ENCODE results near the gene THG1L.
A peak's percentile ranks its signal among the peaks of the same experiment; 100 is the strongest.

The THG1L gene

DNA sequence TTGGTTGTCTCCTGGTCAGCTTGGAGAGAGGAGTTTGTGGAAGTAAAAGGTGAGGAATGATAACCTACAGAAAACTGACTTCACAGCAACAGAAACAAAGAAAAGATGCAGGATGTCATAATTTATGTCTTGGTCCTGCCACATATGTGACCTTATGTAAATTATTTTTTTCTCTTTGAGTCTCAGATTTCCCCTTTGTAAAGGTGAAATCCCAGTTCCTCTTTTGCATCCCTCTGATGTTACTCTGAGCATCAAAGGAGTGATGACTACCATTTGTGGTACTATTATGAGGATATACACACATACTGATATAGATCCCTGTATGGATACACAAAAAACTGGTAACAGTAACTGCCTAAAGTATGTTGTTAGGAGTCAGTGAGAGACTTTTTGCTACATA lies 1.4 kb upstream of the THG1L start:
- DNase-seq = no peak

DNA sequence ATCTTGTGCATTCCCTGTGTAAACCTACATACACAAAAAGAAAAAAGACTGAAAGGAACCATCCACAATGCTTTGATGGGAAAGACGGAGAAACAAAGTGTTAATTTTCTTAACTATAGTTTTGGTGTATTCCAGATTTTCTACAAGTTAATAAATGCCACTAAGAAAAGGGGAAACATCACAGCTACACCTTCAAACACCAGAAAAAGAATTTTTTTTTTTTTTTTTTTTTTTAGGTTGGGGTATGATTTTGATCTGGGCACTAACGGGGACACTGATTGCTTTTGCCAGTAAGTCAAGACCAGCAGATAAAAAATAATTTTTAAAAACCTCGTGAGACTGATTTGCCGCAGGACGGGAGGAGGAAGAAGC lies 334 bp upstream of the THG1L start:
- DNase-seq = no peak

DNA sequence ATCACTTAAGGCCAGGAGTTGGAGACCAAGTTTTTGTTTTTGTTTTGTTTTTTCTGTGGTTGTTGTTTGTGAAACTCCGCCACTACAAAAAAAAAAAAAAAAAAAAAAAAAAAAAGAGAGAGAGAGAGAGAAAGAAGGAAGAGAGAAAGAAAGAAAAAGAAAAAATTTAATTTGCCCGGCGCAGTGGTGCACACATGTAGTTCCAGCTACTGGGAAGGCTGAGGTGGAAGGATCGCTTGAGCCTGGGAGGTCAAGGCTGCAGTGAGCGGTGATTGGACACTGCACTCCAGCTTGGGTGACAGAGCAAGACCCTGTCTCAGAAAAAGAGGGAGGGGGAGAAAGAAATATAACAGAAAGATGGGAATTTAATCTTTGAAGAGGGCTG lies 902 bp downstream of the THG1L start:
- DNase-seq = no peak

DNA sequence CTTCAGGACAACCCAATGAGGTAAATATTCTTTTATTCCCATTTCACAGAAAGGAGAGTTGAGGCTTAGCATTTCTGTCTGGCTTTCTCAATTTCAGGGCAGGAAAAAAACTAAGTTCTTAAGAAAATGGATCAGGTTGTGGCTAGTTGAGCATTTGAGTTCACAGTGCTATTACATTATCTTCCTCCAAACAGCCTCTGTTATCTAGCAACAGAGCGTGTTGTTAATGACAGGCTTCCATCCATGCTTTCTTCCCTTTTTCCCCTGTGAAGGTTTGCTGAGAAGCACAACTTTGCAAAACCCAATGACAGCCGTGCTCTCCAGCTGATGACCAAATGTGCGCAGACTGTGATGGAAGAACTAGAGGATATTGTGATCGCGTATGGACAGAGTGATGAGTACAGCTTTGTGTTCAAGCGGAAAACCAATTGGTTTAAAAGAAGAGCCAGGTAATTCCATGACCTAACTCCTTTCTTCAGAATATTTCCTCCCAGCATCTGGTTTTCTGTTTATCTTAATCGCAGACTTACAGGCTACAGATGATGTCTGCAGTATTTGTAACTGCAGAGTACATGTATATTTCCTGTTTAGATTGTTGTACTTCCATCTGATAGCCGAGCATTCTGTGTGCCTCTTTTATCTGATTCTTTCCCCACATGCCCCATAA lies 1.5 kb downstream of the THG1L start:
- DNase-seq = no peak

DNA sequence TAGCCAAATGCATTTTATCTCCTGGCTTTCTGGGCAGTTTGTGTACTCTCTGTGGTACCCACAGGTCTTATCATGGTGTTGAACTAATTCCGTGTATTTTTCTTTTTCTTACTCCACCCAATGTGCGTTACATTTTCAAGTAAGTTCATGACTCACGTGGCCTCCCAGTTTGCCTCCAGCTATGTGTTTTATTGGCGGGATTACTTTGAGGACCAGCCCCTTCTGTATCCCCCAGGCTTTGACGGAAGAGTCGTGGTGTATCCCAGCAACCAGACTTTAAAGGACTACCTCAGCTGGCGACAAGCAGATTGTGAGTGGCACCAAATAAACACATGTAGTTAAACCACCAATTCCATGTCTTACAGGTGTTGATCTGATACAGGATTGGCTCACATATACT lies 3.2 kb downstream of the THG1L start:
- DNase-seq = no peak

DNA sequence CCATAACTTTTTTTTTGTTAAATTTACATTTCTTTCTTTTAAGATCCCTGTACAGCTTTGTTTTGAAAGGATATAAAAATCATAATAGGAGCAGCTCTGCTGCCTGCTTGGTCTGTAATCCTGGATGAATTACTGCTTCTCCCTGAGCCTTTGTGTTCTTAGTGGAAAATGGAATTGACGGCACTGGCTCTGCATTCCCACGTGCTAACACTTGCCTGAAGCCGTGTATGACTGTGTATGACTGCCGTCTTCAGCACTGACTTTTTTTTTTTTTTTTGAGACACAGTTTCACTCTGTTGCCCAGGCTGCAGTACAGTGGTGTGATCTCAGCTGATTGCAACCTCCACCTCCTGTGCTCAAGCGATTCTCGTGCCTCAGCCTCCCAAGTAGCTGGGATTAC lies 4.8 kb downstream of the THG1L start:
- no peak for DNase-seq

DNA sequence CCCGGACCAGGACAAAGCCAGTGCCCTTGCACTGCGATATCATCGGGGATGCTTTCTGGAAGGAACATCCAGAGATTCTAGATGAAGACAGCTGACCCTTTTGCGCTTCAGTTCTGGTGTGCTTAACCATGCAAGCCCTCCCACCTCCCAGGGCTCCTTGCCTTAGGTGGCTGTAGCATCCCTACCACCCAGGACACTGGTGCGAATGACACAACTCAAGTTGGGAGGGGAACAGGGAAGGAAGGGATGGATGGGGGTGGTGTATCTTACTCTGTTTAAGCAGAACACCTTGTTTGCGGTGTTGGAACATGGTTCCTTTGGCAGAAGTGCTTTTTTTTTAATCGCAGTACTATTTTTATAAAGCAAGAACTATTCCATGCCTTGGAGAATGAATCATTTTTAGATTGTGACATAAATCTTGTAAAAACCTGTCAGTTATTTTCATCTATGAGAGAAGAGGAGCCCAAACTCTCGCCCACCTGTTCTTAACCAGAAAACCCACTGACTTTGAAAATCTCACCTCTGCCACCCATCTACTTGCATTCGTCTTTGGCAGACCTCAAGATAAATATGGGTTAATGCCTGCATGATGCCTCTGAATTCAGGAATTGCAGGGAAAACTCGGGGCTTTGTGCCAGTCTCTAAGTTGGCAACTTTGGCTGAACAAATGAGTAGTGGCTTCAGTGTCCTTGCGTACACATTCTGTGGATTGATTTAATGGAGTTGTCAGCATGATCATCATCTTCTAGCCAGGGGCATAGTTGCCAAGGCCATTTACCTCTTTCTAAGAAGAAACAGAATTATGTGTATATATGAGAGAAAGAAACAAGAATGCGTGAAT lies 8.4 kb downstream of the THG1L start:
- DNase-seq = no peak

DNA sequence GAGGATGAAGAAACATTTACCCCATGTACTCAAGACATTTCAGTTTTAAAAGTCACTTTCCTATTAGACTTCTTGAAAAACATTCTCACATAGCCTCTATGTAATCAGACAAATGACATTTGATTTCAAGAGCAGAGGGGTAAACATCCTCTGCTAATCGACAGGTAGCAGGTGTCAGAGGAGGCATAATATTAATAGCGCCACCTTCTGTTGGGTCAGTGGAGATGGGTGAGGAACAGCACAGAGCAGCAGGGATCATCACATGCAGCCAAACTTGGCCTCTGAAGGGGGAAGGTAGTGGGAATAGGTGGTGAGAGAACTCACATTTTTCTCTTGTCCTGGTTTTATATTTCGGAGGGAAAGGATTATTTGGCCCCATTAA lies 9.0 kb downstream of the THG1L start:
- no peak for DNase-seq

DNA sequence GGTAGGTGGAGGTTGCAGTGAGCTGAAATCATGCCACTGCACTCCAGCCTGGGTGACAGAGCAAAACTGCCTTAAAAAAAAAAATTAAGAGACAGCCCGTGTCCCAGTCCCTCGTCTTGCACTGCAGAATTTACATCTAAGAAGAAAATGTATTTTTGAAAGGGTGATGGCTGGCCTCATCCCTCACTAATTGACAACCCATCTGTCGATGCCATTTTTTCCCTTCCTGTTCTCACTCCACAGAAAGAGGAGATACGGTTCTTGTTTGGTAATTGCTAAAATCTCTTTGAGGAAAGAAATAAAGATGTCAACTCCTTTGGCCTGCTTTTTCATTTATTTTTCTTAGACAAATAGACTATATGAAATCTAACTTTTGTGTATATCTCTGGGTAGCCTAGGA lies 9.9 kb downstream of the THG1L start:
- DNase-seq = no peak

DNA sequence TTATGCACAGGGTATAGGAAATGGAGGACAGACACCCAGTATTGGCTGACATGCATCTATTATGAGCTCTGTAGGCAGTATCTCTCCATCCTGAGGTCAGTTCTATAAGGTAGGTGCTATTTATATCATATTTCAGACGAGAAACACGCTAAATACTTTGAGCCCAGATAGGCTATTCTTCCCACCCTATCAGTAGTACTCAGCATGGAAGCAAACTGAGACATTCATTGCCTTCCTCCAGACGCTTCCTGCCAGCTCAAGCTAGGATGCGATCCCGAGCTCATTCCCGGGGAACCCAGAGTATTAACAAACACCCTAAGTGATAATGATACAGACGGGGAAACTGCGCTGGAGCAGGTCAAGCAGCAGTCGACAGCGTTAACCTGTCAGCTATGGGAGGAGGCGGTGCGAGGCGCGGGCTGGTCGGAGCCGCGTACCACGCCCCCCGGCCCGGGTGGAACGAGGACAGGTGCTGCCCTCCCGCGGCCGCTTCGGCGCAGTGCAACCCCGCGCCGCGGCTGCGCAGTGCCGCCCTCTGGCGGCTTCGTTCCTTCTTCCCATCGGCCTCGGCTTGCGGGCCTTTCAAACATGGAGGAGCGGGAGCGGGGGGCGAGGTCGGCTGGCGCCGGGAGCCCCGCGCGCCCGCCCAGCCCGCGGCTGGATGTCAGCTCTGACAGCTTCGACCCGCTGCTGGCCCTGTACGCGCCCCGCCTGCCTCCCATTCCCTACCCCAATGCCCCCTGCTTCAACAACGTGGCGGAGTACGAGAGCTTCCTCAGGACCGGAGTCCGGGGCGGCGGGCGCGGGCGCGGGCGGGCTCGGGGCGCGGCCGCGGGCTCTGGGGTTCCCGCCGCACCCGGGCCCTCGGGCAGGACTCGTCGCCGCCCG lies 12.2 kb downstream of the THG1L start, which contains the start of gene LSM11:
Gene LSM11, plus strand, starts transcription at position 550 of the 888 bp plus-strand sequence. Its CDS starts 39 bp downstream, at position 589.
- peak; percentile 88 for DNase-seq

DNA sequence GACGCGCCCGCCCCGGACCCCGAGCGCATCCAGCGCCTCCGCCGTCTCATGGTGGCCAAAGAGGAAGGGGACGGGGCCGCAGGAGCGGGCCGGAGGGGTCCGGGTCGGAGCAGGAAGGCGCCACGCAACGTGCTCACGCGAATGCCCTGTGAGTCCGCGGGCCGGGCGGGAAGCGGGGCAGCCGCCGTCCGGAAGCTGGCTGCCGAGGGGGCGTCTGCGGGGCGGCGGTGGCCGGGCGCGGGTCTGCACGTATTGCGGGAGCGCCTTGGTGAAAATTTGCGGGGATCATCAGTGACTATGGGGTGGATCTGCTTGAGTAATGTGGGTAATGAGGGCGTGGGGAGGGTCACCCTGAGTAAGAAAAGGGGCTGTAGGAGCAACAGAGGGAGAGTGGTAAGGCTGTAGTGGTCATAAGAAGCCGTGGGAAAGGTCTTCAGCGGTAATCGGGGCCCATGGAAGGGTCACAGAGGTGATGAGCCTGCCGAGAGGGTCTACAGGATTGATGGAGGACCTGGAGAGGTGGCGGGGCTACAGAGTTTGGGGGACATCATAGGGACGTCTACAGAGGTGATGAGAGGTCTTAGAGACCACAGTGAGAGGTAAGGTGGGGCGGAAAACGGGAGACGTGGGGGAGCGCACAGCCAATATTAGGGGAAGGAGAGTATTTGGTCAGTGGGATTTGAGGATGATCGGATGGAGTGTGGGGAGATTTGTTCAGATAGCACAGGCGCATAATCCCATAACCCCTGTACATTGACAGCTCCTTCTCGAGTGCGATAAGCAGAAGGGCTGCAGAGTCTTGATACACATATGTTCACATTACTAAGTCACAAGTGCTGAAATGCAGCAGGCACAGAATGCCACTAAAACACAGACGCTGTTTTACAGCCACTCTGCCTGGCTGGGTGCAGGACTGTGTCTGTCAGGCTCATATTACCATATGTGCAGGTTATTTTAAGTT lies 13.1 kb downstream of the THG1L start:
- peak; percentile 5 for DNase-seq

DNA sequence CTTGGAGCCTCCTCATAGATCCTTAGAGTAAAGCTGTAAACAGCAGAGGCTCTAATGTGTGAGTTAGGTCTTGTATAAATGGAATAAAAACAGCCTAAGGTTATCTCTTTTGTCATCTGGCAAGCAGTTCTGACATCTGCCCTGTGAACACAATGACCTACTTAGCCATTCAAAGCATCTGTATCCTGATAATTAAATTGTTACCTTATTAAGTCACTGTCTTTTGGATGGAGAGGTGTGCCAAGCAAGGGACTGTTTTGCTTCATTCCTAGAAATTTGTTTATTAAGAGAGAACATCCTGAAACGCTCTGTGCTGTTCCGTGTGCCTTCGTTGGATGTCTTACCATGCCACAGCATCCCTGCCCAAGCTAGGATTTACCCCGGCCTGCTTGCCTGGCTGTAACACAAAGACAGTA lies 13.8 kb downstream of the THG1L start:
- no peak for DNase-seq

DNA sequence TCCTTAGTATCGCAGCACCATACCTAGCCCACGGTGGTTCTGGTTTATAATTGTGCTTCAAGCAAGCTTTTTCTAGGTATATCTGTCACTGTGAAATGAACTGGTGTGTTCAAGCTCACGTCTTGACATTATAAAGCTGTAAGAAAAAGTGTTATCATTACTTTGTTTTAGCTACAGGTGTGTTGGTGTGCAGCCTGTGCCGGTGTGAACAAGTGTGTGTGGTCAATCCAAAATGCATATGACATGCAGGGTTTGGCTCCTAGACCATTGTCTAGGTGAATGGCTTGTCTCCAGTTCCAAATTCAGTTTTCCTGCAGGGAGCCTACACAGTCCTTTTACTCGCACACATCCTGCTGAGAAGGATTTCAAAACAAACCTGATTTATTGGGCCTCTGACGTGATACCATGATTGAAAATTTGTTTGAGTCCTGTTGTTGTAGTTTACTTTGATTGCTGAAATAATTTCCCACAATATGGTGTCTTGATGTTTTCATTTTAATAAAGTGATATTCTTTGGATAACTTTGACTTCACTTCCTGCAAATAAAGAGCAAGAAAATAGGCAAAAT lies 16.0 kb downstream of the THG1L start:
- no peak for DNase-seq

DNA sequence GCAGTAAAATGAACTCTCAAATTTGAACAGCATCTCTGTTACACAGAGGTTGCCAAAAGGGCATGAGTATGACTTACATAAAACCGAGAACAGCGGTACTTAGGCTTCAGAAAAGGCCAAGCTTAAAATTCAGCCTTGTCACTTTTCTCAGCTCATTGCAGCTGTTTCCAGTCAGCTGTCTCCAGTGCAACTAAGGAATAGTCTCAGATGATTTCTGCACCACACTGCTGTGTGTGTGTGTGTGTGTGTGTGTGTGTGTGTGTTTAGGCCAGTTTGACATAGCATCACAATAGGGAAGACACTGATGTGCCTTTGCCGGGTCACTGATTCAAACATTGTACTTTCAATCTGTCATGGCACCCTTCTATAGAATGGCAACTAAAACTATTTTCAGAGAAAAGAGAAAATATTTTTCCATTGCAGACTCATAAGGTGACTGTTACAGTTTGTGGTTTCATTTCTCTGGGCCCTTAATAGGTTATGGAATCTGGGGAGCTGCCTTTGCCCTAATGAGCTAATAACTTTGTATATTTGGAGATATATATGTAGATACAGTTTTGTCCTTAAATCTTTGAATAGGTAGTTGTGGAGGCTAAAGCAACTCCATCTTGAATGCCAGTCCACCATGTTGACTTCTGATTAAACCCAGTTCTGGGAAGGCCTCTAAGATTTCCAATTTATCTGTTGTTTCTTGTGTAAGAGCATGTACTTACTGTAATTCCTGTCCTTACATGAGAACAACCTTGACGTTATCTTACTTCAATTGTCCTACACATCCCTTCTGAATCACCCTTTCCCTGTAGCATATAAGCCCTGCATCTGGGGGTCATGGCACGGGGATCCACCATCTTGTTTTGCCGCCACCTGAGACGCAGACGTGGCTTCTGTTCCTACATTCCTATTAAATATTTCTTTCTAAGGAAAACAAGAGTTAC lies 16.8 kb downstream of the THG1L start:
- no peak for DNase-seq

DNA sequence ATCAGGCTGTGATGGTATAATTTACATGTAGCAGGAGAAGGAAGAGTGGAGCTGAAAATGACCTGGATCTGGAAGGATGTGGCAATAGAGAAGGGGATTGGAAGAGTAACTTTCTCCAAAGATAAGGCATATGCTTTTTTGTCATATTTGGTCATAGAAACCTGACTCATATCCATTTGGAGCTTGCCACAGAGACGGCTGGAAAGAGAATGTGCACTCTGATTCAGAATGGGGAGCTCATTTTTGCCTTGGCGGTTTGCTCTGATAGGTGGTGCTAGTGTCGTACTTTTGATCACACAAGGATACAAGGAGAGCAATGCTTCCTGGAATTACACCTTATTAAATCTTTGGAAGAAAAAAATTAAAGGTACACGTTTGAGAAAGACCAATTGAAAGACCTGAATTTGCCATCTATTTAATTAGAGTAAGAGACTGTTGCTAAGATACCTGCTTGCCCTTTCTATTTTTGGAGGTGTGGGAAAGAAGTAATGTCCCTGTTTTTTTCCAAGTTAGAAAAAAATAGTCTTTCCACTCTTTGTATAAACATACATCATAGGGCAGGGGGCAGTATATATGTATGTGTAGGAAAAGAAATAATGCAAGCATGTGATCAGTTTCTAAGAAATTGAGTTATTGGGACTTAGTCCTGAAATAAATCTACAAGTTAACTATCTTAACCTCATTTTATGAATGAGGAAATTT lies 17.7 kb downstream of the THG1L start:
- no peak for DNase-seq

DNA sequence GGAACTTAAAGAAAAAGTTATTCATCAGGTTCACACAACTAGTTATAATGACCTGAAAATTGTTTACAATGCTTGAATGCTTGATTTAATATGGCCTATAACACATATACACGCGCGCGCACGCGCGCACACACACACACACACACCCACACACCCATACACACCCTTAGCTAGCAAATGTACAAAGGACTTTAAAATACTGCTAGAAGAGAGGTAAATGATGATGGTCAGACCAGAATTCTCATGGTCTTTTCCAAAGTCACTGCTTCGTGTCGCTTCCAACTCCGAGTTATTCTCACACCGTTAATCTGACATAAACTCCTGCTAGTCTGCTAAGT lies 18.2 kb downstream of the THG1L start:
- DNase-seq = no peak

DNA sequence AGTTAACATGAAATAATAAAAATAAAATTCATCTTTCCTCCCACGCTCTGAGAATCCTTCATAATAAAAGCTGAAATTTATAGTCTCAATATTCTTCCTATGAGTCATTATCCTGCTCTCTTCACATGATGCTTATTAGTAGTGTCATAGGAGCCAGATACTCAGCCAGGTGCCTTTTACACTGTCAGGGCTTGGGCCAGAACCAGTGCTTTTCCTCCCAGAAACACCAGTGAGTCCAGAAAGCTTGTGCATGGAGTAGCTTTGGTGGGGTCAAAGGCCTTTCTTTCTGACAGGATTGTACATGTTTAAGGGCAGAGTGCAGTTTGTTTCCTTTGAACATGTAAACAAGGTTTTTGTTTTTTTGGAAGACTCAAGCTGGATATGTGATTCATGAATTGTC lies 19.1 kb downstream of the THG1L start:
- DNase-seq = no peak

DNA sequence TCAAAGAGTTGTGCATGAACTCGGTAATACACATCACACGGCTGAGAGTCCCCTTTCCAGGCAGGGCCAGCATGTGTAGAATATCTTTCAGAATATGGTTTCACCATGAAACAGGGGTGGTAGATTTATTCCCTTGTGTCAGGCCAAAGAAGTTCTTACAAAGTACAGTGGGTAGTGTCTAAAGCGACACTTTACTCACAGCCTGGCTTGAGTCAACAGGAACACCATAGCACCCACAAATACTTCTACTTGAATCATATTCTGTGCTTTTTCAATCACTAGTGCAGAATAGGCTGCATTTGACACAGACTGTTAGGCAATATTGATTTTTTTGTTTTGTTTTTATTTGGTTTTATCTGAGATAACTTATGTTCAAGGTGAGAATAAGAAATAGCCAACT lies 24.9 kb downstream of the THG1L start:
- DNase-seq = no peak

DNA sequence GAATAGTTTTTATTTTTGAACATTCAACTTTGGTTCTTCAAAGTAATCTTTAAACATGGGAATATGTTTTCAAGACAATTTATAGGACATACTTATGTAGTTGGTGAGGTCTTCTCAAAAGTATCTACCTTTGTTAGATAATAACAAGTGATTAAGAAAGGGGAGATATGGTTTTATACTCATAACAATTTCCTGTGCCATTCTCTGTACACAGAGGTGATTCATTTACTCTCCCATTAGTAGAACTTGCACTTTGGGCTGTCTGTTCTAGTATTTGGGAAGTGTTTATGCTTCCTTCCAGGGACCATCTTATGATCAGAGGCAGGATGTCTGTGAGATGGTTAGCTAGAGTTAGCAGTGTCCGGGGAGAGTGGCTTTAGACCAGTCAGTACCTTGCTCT lies 27.5 kb downstream of the THG1L start:
- no peak for DNase-seq

Measured in T-helper 9 cell (primary cell).